Measurements from ENCODE around the gene TSHR. TPM values are rescaled to one million over a fixed set of nuclear protein-coding genes. Genes with fewer than 3 reads are reported as not detected.

TSHR gene
- total RNA-seq, 1 experiment from 2014 or later: not detected

DNA sequence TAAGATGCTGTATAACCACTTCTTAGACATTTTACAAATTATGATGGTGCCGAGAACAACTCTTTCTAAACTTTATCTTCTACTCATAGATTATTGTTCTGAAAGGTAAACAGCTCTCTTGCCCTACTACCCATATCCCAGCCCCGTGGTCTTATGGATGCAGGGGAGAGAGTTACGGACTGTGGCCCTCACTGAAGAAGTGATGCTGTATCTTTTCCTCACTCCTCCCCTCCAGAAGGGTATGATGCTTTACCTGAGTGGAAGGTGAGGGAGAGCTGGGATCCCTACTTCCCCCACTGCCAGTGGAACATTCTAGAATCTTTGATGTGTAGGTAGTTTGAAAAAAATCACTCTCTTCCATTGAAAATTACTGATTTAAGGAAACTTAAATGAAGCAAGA lies 3.5 kb downstream of the TSHR start:
- H3K36me3 Mint-ChIP-seq (ENCODE audit: insufficient read depth in 1 of 3, low read depth in 3 of 3): no peaks in the 10 kb centered on the region
- no peak overlapping the region for H2AFZ ChIP-seq (ENCODE audit: low read length)
- H3K4ac ChIP-seq (ENCODE audit: low read depth, low read length): no peak overlapping the region
- no peaks in the 10 kb centered on the region for H3K79me1 ChIP-seq (ENCODE audit: insufficient read depth, low read depth, low read length, poor library complexity, severe bottlenecking)
- no peak overlapping the region for H2BK120ac ChIP-seq (ENCODE audit: low read depth, low read length, poor library complexity, severe bottlenecking)
- H3K9me3 ChIP-seq (ENCODE audit: control insufficient read depth, low read depth, low read length): no peaks in the 10 kb centered on the region
- H3K9ac ChIP-seq (ENCODE audit: extremely low read depth, insufficient read length, low read length): no peak overlapping the region
- TF ChIP-seq CTCF (conservative IDR thresholded peaks at IDR 0.05): no peak
- peaks cover 14 to 18% of the 10 kb centered on the region in 2 experiments for H3K4me1 Mint-ChIP-seq
- H3K27ac ChIP-seq (ENCODE audit: insufficient read length, low read depth, low read length): no peak overlapping the region
- H4K91ac ChIP-seq (ENCODE audit: insufficient read length, low read depth, low read length): no peak overlapping the region
- H4K8ac ChIP-seq (replicated peaks; ENCODE audit: insufficient read length, low read depth, low read length): no peak overlapping the region
- no peak overlapping the region for H2BK5ac ChIP-seq (ENCODE audit: insufficient read length, low read length)
- H3T11ph ChIP-seq (ENCODE audit: low read length): no peak overlapping the region
- no peak overlapping the region; a peak in 1 of 7 replicates for H3K27ac Mint-ChIP-seq
- H3K79me2 ChIP-seq (ENCODE audit: insufficient read depth, low read length): no peaks in the 10 kb centered on the region
- peaks cover 4% of the 10 kb centered on the region; the same call in 1 of the 2 replicates for H3K27me3 ChIP-seq (ENCODE audit: insufficient read depth, low read length)
- no peak overlapping the region for H3K4me3 Mint-ChIP-seq
- WGBS (ENCODE audit: extremely low coverage, insufficient read length, low lambda C conversion rate): no CpG with 5 or more reads among the region's 3 CpGs
- no peaks in the 10 kb centered on the region for H4K20me1 ChIP-seq (ENCODE audit: control insufficient read depth, insufficient read depth, insufficient read length)
- H3K9me3 Mint-ChIP-seq: no peaks in the 10 kb centered on the region
- H3K18ac ChIP-seq (ENCODE audit: insufficient read length, low read depth, low read length): no peak overlapping the region
- H2BK20ac ChIP-seq (ENCODE audit: low read depth, low read length, poor library complexity, severe bottlenecking): no peak overlapping the region
- H2AK5ac ChIP-seq (ENCODE audit: insufficient read length, low read length): no peak overlapping the region
- H3K4me1 ChIP-seq (ENCODE audit: insufficient read depth, low read length): no peaks in the 10 kb centered on the region
- H3K23me2 ChIP-seq (ENCODE audit: insufficient read length, low read depth, low read length, poor library complexity, severe bottlenecking): peaks cover 7% of the 10 kb centered on the region
- H3K23ac ChIP-seq (ENCODE audit: insufficient read length, low read depth, low read length): no peak overlapping the region
- H3K56ac ChIP-seq (ENCODE audit: insufficient read length, low read depth, low read length): no peak overlapping the region
- H3K14ac ChIP-seq (ENCODE audit: insufficient read depth, low read length): no peak overlapping the region
- no peak overlapping the region for H2BK15ac ChIP-seq (ENCODE audit: low read depth, low read length)
- peaks cover 42% of the 10 kb centered on the region for H3K27me3 Mint-ChIP-seq (ENCODE audit: low read depth)
- H4K5ac ChIP-seq (ENCODE audit: insufficient read length, low read depth, low read length): no peak overlapping the region
- DNase-seq: no peak
- H2BK12ac ChIP-seq (ENCODE audit: insufficient read length, low read depth, low read length): no peak overlapping the region
- H3K4me2 ChIP-seq (ENCODE audit: insufficient read depth, insufficient read length, low read length): no peak overlapping the region

All from H9 (cell line).